Trophoblast cell (in vitro differentiated cells and primary cell): ENCODE results near the gene VILL.

Source experiments
- DNase-seq, 2 donors: peaks; one replicate each; pipeline ENCODE4 v3.0.0-alpha.2; 2016
- H2AFZ ChIP-seq: 2 replicates; pipeline ENCODE4 v1.6.1; 2013; ENCODE audit warnings: low read length, moderate library complexity, mild to moderate bottlenecking; ENCODE audit not compliant: insufficient read depth, poor library complexity
- H2AK5ac ChIP-seq: 2 replicates; pipeline ENCODE4 v1.6.1; 2013; ENCODE audit warnings: mild to moderate bottlenecking, low read length
- H2BK120ac ChIP-seq: 2 replicates; pipeline ENCODE4 v1.6.1; 2013; ENCODE audit warnings: low read length, mild to moderate bottlenecking, moderate library complexity; ENCODE audit not compliant: insufficient read depth, poor library complexity
- H2BK12ac ChIP-seq: 2 replicates; pipeline ENCODE4 v1.6.1; 2013; ENCODE audit warnings: mild to moderate bottlenecking, low read length, moderate library complexity
- H2BK5ac ChIP-seq: 2 replicates; pipeline ENCODE4 v1.6.1; 2013; ENCODE audit warnings: low read length, low read depth, moderate library complexity, mild to moderate bottlenecking; ENCODE audit not compliant: poor library complexity
- H3K14ac ChIP-seq: 2 replicates; pipeline ENCODE4 v1.6.1; 2013; ENCODE audit warnings: mild to moderate bottlenecking, low read length
- H3K18ac ChIP-seq: 2 replicates; pipeline ENCODE4 v1.6.1; 2013; ENCODE audit warnings: mild to moderate bottlenecking, low read length
- H3K23ac ChIP-seq: 2 replicates; pipeline ENCODE4 v1.6.1; 2013; ENCODE audit warnings: low read length
- H3K27ac ChIP-seq: 2 replicates; pipeline ENCODE4 v1.5.1; 2013; ENCODE audit warnings: low read depth, mild to moderate bottlenecking, inconsistent platforms, low read length, moderate library complexity
- H3K27me3 ChIP-seq: 2 replicates; pipeline ENCODE4 v1.6.1; 2013; ENCODE audit warnings: inconsistent platforms, mild to moderate bottlenecking, low read length, moderate library complexity; ENCODE audit not compliant: insufficient read depth
- H3K36me3 ChIP-seq, 2 experiments: 1 replicate in 1 of 2; 2 replicates in 1 of 2; pipeline ENCODE4 v1.6.1; 2013; ENCODE audit warnings: low read length in 2 of 2, mild to moderate bottlenecking in 2 of 2, moderate library complexity in 1 of 2; ENCODE audit not compliant: insufficient read depth in 2 of 2, control insufficient read depth in 1 of 2
- H3K4ac ChIP-seq: 2 replicates; pipeline ENCODE4 v1.6.1; 2013; ENCODE audit warnings: low read depth, mild to moderate bottlenecking, low read length, moderate library complexity
- H3K4me1 ChIP-seq, 2 experiments: 1 replicate in 1 of 2; 2 replicates in 1 of 2; pipeline ENCODE4 v1.6.1; 2013; ENCODE audit warnings: low read length in 2 of 2, mild to moderate bottlenecking in 2 of 2, moderate library complexity in 1 of 2; ENCODE audit not compliant: insufficient read depth in 2 of 2, control insufficient read depth in 1 of 2
- H3K4me2 ChIP-seq: 2 replicates; pipeline ENCODE4 v1.6.1; 2013; ENCODE audit warnings: inconsistent platforms, mild to moderate bottlenecking, low read length, moderate library complexity
- H3K4me3 ChIP-seq: 2 replicates; pipeline ENCODE4 v1.5.1; 2013; ENCODE audit warnings: mild to moderate bottlenecking, low read depth, low read length, inconsistent platforms
- H3K79me1 ChIP-seq: one replicate; pipeline ENCODE4 v1.6.1; 2013; ENCODE audit warnings: low read length
- H3K79me2 ChIP-seq: 2 replicates; pipeline ENCODE4 v1.6.1; 2013; ENCODE audit warnings: low read length, mild to moderate bottlenecking; ENCODE audit not compliant: control insufficient read depth, insufficient read depth, poor library complexity
- H3K9ac ChIP-seq: 2 replicates; pipeline ENCODE4 v1.6.1; 2013; ENCODE audit warnings: mild to moderate bottlenecking, low read length
- H3K9me3 ChIP-seq: 2 replicates; pipeline ENCODE4 v1.6.1; 2013; ENCODE audit warnings: low read depth, mild to moderate bottlenecking, control low read depth, inconsistent platforms, low read length; ENCODE audit not compliant: insufficient read depth
- H4K12ac ChIP-seq: 2 replicates; pipeline ENCODE4 v1.6.1; 2013; ENCODE audit warnings: low read depth, mild to moderate bottlenecking, low read length, moderate library complexity
- H4K8ac ChIP-seq: 2 replicates; pipeline ENCODE4 v1.6.1; 2013; ENCODE audit warnings: low read depth, mild to moderate bottlenecking, low read length, moderate library complexity
- H4K91ac ChIP-seq: one replicate; pipeline ENCODE4 v1.6.1; 2013; ENCODE audit warnings: low read depth, mild to moderate bottlenecking, low read length, moderate library complexity
- WGBS: extraction: QIAGEN DNeasy Blood & Tissue Kit; methylation state at CpG from one replicate; pipeline ENCODE4 v1.1.7; 2013; ENCODE audit warnings: missing lambda C conversion rate; ENCODE audit not compliant: insufficient read length, insufficient coverage; ENCODE audit errors: extremely low coverage; 5-methylcytosine and 5-hydroxymethylcytosine counted together

Gene VILL

GRCh38 chr3:38046027-38046426, 55.4 kb downstream of the VILL start:
- Histone ChIP-seq H3K9me3 (no peaks in the 10 kb centered on the region), H3K14ac (no peak overlapping the region), H3K4me2 (no peak overlapping the region), H3K9ac (no peak overlapping the region), H3K4me3 (no peak overlapping the region), H4K91ac (no peak overlapping the region), H3K36me3 (no peaks in the 10 kb centered on the region), H3K23ac (no peak overlapping the region), H2BK120ac (no peak overlapping the region), H4K8ac (no peak overlapping the region), H2BK12ac (no peak overlapping the region), H3K4ac (no peak overlapping the region), H3K18ac (no peak overlapping the region), H3K27me3 (peaks cover 2% of the 10 kb centered on the region), H3K79me1 (no peaks in the 10 kb centered on the region), H4K12ac (no peak overlapping the region), H3K79me2 (no peaks in the 10 kb centered on the region), H3K27ac (no peak overlapping the region), H2AFZ (no peak overlapping the region), H2BK5ac (no peak overlapping the region), H3K4me1 (no peaks in the 10 kb centered on the region), H2AK5ac (no peak overlapping the region)
- no CpG with 5 or more reads among the region's 4 CpGs for WGBS
- no peak for DNase-seq

GRCh38 chr3:38046821-38047220, 56.2 kb downstream of the VILL start:
- Histone ChIP-seq H3K18ac (no peak overlapping the region), H4K8ac (no peak overlapping the region), H4K91ac (no peak overlapping the region), H3K27me3 (peaks cover 2% of the 10 kb centered on the region), H2BK12ac (no peak overlapping the region), H3K4ac (no peak overlapping the region), H2BK5ac (no peak overlapping the region), H3K4me2 (no peak overlapping the region), H3K79me2 (no peaks in the 10 kb centered on the region), H3K9me3 (peaks cover 3% of the 10 kb centered on the region), H2BK120ac (no peak overlapping the region), H3K14ac (no peak overlapping the region), H2AFZ (no peak overlapping the region), H3K27ac (no peak overlapping the region), H3K4me3 (no peak overlapping the region), H3K23ac (no peak overlapping the region), H3K9ac (no peak overlapping the region), H3K4me1 (no peaks in the 10 kb centered on the region), H3K36me3 (no peaks in the 10 kb centered on the region), H4K12ac (no peak overlapping the region), H3K79me1 (no peaks in the 10 kb centered on the region), H2AK5ac (no peak overlapping the region)
- WGBS = no CpG with 5 or more reads among the region's 2 CpGs
- no peak for DNase-seq

GRCh38 chr3:38047896-38048295, 57.3 kb downstream of the VILL start:
- WGBS = no CpG with 5 or more reads among the region's 2 CpGs
- no peak overlapping the region for H4K12ac ChIP-seq
- no peak overlapping the region for H2BK120ac ChIP-seq
- no peaks in the 10 kb centered on the region for H3K36me3 ChIP-seq
- no peak overlapping the region for H3K23ac ChIP-seq
- H3K4me3 ChIP-seq = no peak overlapping the region
- no peak for DNase-seq
- no peak overlapping the region for H3K18ac ChIP-seq
- H3K79me2 ChIP-seq = no peaks in the 10 kb centered on the region
- no peak overlapping the region for H3K27ac ChIP-seq
- H2AK5ac ChIP-seq = no peak overlapping the region
- no peak overlapping the region for H4K8ac ChIP-seq
- H4K91ac ChIP-seq = no peak overlapping the region
- H2BK12ac ChIP-seq = no peak overlapping the region
- H3K14ac ChIP-seq = no peak overlapping the region
- peaks cover 2% of the 10 kb centered on the region for H3K27me3 ChIP-seq
- no peak overlapping the region for H3K9ac ChIP-seq
- no peaks in the 10 kb centered on the region for H3K4me1 ChIP-seq
- H2AFZ ChIP-seq = no peak overlapping the region
- no peak overlapping the region for H2BK5ac ChIP-seq
- no peak overlapping the region for H3K4ac ChIP-seq
- H3K9me3 ChIP-seq = peaks cover 10% of the 10 kb centered on the region
- no peaks in the 10 kb centered on the region for H3K79me1 ChIP-seq
- no peak overlapping the region for H3K4me2 ChIP-seq

GRCh38 chr3:38049358-38050126, 59.0 kb downstream of the VILL start:
- Histone ChIP-seq H2BK5ac (no peak overlapping the region), H2BK120ac (no peak overlapping the region), H2AFZ (no peak overlapping the region), H3K79me2 (no peaks in the 10 kb centered on the region), H3K27ac (no peak overlapping the region), H3K9ac (no peak overlapping the region), H4K91ac (no peak overlapping the region), H3K4ac (no peak overlapping the region), H3K4me2 (no peak overlapping the region), H2BK12ac (no peak overlapping the region), H3K4me3 (no peak overlapping the region), H4K8ac (no peak overlapping the region), H3K27me3 (peaks cover 2% of the 10 kb centered on the region), H2AK5ac (no peak overlapping the region), H3K79me1 (no peaks in the 10 kb centered on the region), H3K18ac (no peak overlapping the region), H4K12ac (no peak overlapping the region), H3K9me3 (peaks cover 10% of the 10 kb centered on the region), H3K36me3 (no peaks in the 10 kb centered on the region), H3K14ac (no peak overlapping the region), H3K23ac (no peak overlapping the region), H3K4me1 (no peaks in the 10 kb centered on the region)
- no CpG with 5 or more reads among the region's 4 CpGs for WGBS
- no peak for DNase-seq
